GM10266 (cell line): ENCODE measurements around the gene ADGB.

Experiments used
- DNase-seq: peaks from one replicate; pipeline ENCODE4 v3.0.0; 2012; ENCODE audit errors: extremely low spot score
- CTCF ChIP-seq: IDR thresholded peaks from 2 replicates; pipeline ENCODE4 v1.5.1; 2012; ENCODE audit warnings: mild to moderate bottlenecking, low read depth; ENCODE audit not compliant: control insufficient read depth, insufficient read depth; ENCODE audit errors: missing control alignments

ADGB gene

GRCh38 chr6:146770965-146771735 is 172.4 kb downstream of the ADGB start:
- no peak for TF ChIP-seq CTCF
- DNase-seq: no peak

- no peak for DNase-seq
These were observed 176.4 kb downstream of the ADGB start for GRCh38 chr6:146775220-146775619.

GRCh38 chr6:146781836-146782235 is 183.1 kb downstream of the ADGB start:
- DNase-seq: no peak
- TF ChIP-seq CTCF: no peak

More at GRCh38 chr6:146775220-146775619, 176.4 kb downstream of the ADGB start:
- no peak for TF ChIP-seq CTCF

GRCh38 chr6:146785001-146785585 is 186.3 kb downstream of the ADGB start:
- DNase-seq: no peak
- peak; percentile 44 for TF ChIP-seq CTCF

GRCh38 chr6:146787876-146788508 is 189.2 kb downstream of the ADGB start:
- DNase-seq: no peak
- TF ChIP-seq CTCF: no peak

GRCh38 chr6:146790561-146791091 is 191.9 kb downstream of the ADGB start:
- DNase-seq: no peak
- TF ChIP-seq CTCF: no peak
